PC-3 (cell line): ENCODE results near the gene SH2D1A. TPM values are rescaled to one million over a fixed set of nuclear protein-coding genes. Genes with fewer than 3 reads are reported as not detected.

ENCODE experiments used
- ATAC-seq: fragments of 200-7000 bp; cut with Tn5 transposase; 2 replicates; pipeline ENCODE4 v1.9.1; 2020; ENCODE audit warnings: mild to moderate bottlenecking, moderate library complexity
- BruUV-seq: library from RNA; stranded (reverse); fragments of 400-500 nt; replicated peaks from 2 replicates; lab custom pipeline; 2021; lab: Mats Ljungman, UMichigan
- CTCF ChIA-PET: fragments of 300-600 bp; sonication (Branson Sonifier 250); formaldehyde crosslinking; loops from one replicate; lab custom pipeline; 2022; ENCODE audit warnings: antibody characterized with exemption; lab: Charles Lee
- POLR2A ChIA-PET: fragments of 300-600 bp; sonication (Branson Sonifier 250); formaldehyde crosslinking; loops from one replicate; lab custom pipeline; 2022; ENCODE audit warnings: antibody characterized with exemption; ENCODE audit not compliant: unreplicated experiment; lab: Charles Lee
- DNase-seq: peaks from one replicate; pipeline ENCODE4 v3.0.0-alpha.2; 2015
- H2AFZ ChIP-seq: fragments of 300-600 bp; sonication (generic); 2 replicates; pipeline ENCODE4 v1.6.0; 2016; ENCODE audit warnings: antibody characterized with exemption, low read length
- H3F3A ChIP-seq: fragments of 300-600 bp; sonication (generic); one replicate; pipeline ENCODE4 v1.6.0; 2017; ENCODE audit warnings: antibody characterized with exemption, low read length, control low read depth, mild to moderate bottlenecking; ENCODE audit not compliant: unreplicated experiment
- H3K27ac ChIP-seq: fragments of 300-600 bp; sonication (generic); 2 replicates; pipeline ENCODE4 v1.5.1; 2016; ENCODE audit warnings: mild to moderate bottlenecking, low read length
- H3K27me3 ChIP-seq: fragments of 300-600 bp; sonication (generic); 2 replicates; pipeline ENCODE4 v1.6.1; 2016; ENCODE audit warnings: low read length, mixed read lengths
- H3K36me3 ChIP-seq: fragments of 300-600 bp; sonication (generic); 2 replicates; pipeline ENCODE4 v1.6.1; 2016; ENCODE audit warnings: low read depth, mixed run types, low read length, mixed read lengths
- H3K4me1 ChIP-seq: fragments of 300-600 bp; sonication (generic); 2 replicates; pipeline ENCODE4 v1.5.1; 2016; ENCODE audit warnings: low read length; ENCODE audit not compliant: insufficient read depth
- H3K4me2 ChIP-seq: fragments of 300-600 bp; sonication (generic); 2 replicates; pipeline ENCODE4 v1.6.0; 2016; ENCODE audit warnings: low read length
- H3K4me3 ChIP-seq: fragments of 300-600 bp; sonication (generic); 2 replicates; pipeline ENCODE4 v1.5.1; 2016; ENCODE audit warnings: mild to moderate bottlenecking, low read length, mixed read lengths
- H3K79me2 ChIP-seq: fragments of 300-600 bp; sonication (generic); 2 replicates; pipeline ENCODE4 v1.6.1; 2017; ENCODE audit warnings: low read length, mixed read lengths
- H3K9ac ChIP-seq: fragments of 300-600 bp; sonication (generic); 2 replicates; pipeline ENCODE4 v1.6.0; 2016; ENCODE audit warnings: mild to moderate bottlenecking, low read length
- H3K9me2 ChIP-seq: fragments of 300-600 bp; sonication (generic); replicated peaks from 2 replicates; pipeline ENCODE4 v1.6.1; 2016; ENCODE audit warnings: mixed run types, low read length, mixed read lengths
- H3K9me3 ChIP-seq: fragments of 300-600 bp; sonication (generic); 2 replicates; pipeline ENCODE4 v1.6.1; 2016; ENCODE audit warnings: low read length, mixed read lengths
- H4K20me1 ChIP-seq: fragments of 300-600 bp; sonication (generic); 2 replicates; pipeline ENCODE4 v1.6.1; 2016; ENCODE audit warnings: low read length, mixed read lengths
- EZH2 ChIP-seq: fragments of 300-600 bp; sonication (generic); IDR thresholded peaks from one replicate; pipeline ENCODE4 v1.6.1; 2017; ENCODE audit warnings: antibody characterized with exemption, mild to moderate bottlenecking, low read length; ENCODE audit not compliant: unreplicated experiment
- EZH2phosphoT487 ChIP-seq: fragments of 300-600 bp; sonication (generic); IDR thresholded peaks from 2 replicates; pipeline ENCODE4 v1.6.1; 2018; ENCODE audit warnings: mild to moderate bottlenecking, antibody characterized with exemption, low read length, borderline replicate concordance
- intact Hi-C: fragments of 100-400 bp; cut with micrococcal nuclease; formaldehyde crosslinking; loops from 2 replicates; pipeline ENCODE4 v1.9.0; 2023
- total RNA-seq: library from RNA; depleted of rRNA; stranded (reverse); fragments of >200 nt; gene quantifications from 2 replicates; pipeline ENCODE4 v1.2.3, GENCODE V29; 2014
- TF ChIP-seq, protein P1 (sequence below): fragments of 300-600 bp; sonication (generic); conservative IDR thresholded peaks from 2 replicates; pipeline ENCODE4 v1.5.1; 2017; ENCODE audit warnings: antibody characterized with exemption, low read depth, mild to moderate bottlenecking, low read length

The SH2D1A gene
- total RNA-seq, 1 experiment from 2014 or later: not detected

DNA sequence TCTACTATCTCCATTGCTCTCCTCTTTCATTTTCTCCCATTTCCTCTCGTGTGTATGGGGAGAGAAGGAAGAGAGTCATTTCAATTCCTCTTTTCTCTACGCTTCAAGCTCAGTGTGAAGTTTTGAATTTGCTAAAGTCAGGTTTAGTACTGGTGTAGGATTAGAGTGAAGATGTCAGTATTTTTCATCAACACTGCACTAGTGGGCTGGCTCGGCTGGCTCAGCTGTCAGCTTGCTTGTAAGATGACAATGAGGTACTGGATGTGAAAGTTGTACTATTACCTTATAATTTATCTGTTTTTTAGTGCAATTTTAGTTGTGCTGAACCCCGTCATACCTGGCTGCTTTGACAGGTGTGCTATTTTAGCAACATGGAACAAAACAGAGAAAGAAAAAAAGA is 2.1 kb upstream of the SH2D1A start:
- H3K27me3 ChIP-seq: no peaks in the 10 kb centered on the region
- H4K20me1 ChIP-seq: no peaks in the 10 kb centered on the region
- intact Hi-C loops: no loop called here
- H3K36me3 ChIP-seq: no peaks in the 10 kb centered on the region
- CTCF ChIA-PET: no interaction called here
- H3K4me2 ChIP-seq: no peak overlapping the region
- H2AFZ ChIP-seq: no peak overlapping the region
- TF ChIP-seq, protein P1, sequence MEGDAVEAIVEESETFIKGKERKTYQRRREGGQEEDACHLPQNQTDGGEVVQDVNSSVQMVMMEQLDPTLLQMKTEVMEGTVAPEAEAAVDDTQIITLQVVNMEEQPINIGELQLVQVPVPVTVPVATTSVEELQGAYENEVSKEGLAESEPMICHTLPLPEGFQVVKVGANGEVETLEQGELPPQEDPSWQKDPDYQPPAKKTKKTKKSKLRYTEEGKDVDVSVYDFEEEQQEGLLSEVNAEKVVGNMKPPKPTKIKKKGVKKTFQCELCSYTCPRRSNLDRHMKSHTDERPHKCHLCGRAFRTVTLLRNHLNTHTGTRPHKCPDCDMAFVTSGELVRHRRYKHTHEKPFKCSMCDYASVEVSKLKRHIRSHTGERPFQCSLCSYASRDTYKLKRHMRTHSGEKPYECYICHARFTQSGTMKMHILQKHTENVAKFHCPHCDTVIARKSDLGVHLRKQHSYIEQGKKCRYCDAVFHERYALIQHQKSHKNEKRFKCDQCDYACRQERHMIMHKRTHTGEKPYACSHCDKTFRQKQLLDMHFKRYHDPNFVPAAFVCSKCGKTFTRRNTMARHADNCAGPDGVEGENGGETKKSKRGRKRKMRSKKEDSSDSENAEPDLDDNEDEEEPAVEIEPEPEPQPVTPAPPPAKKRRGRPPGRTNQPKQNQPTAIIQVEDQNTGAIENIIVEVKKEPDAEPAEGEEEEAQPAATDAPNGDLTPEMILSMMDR: no peak
- TF ChIP-seq EZH2phosphoT487 (no peak), EZH2 (no peak)
- ATAC-seq (no peak), DNase-seq (no peak)
- no peaks in the 10 kb centered on the region for H3K4me1 ChIP-seq
- BruUV-seq: no TSS peak
- H3K27ac ChIP-seq: no peak overlapping the region
- no peaks in the 10 kb centered on the region for H3F3A ChIP-seq
- no peaks in the 10 kb centered on the region for H3K79me2 ChIP-seq
- H3K9ac ChIP-seq: no peak overlapping the region
- POLR2A ChIA-PET: no interaction called here
- no peaks in the 10 kb centered on the region for H3K9me2 ChIP-seq
- H3K4me3 ChIP-seq: no peak overlapping the region
- H3K9me3 ChIP-seq: no peaks in the 10 kb centered on the region

- Histone ChIP-seq H3K9ac (no peak overlapping the region), H3K27ac (no peak overlapping the region), H3K4me2 (no peak overlapping the region), H3K79me2 (no peaks in the 10 kb centered on the region), H3K4me3 (no peak overlapping the region), H4K20me1 (no peaks in the 10 kb centered on the region), H3K27me3 (no peaks in the 10 kb centered on the region), H3K36me3 (no peaks in the 10 kb centered on the region), H3K9me2 (no peaks in the 10 kb centered on the region), H3K4me1 (no peaks in the 10 kb centered on the region; the same call in 1 of the 2 replicates), H3F3A (no peaks in the 10 kb centered on the region), H3K9me3 (no peaks in the 10 kb centered on the region), H2AFZ (no peak overlapping the region)
- CTCF ChIA-PET: no interaction called here
- no peak for ATAC-seq
- POLR2A ChIA-PET: no interaction called here
- BruUV-seq: no TSS peak
- intact Hi-C loops: no loop called here
- DNase-seq: no peak
- TF ChIP-seq, protein P1: no peak
- TF ChIP-seq EZH2 (no peak), EZH2phosphoT487 (no peak)
These were observed 496 bp downstream of the SH2D1A start for GRCh38 chrX:124346877-124347241.

GRCh38 chrX:124347242-124347641 is 879 bp downstream of the SH2D1A start:
- H3K4me3 ChIP-seq: no peak overlapping the region
- ATAC-seq: no peak
- no peak for TF ChIP-seq EZH2
- TF ChIP-seq, protein P1: no peak
- no peak for TF ChIP-seq EZH2phosphoT487
- H3K27ac ChIP-seq: no peak overlapping the region
- DNase-seq: no peak
- no peaks in the 10 kb centered on the region for H4K20me1 ChIP-seq
- ChIA-PET POLR2A (no interaction called here), CTCF (no interaction called here)
- H3K36me3 ChIP-seq: no peaks in the 10 kb centered on the region
- no TSS peak for BruUV-seq
- no peaks in the 10 kb centered on the region for H3F3A ChIP-seq
- H3K27me3 ChIP-seq: no peaks in the 10 kb centered on the region
- H3K9me3 ChIP-seq: no peaks in the 10 kb centered on the region
- no peaks in the 10 kb centered on the region for H3K9me2 ChIP-seq
- H3K79me2 ChIP-seq: no peaks in the 10 kb centered on the region
- H3K9ac ChIP-seq: no peak overlapping the region
- no peak overlapping the region for H2AFZ ChIP-seq
- no peaks in the 10 kb centered on the region; the same call in 1 of the 2 replicates for H3K4me1 ChIP-seq
- no peak overlapping the region for H3K4me2 ChIP-seq
- intact Hi-C loops: no loop called here
